Ureter (tissue), 1 donor: ENCODE measurements around the gene CD70. TPM values are rescaled to one million over a fixed set of nuclear protein-coding genes. Genes with fewer than 3 reads are reported as not detected.
"Not testable (repeated sequence)": the region's sequence is repeated elsewhere in the genome, so short reads cannot be mapped to it uniquely, and the experiment has no call there.

Source experiments
- DNase-seq: peaks from one replicate; pipeline ENCODE4 v3.0.0-alpha.2; 2020; ENCODE audit warnings: low spot score
- total RNA-seq: library from RNA; stranded (reverse); gene quantifications from one replicate; pipeline ENCODE4 v1.2.4, GENCODE V29; 2023
- donor health status: DM: yes; HTN: yes; CAD: no.

The CD70 gene
- total RNA-seq, 1 donor from 2014 or later = not detected

DNA sequence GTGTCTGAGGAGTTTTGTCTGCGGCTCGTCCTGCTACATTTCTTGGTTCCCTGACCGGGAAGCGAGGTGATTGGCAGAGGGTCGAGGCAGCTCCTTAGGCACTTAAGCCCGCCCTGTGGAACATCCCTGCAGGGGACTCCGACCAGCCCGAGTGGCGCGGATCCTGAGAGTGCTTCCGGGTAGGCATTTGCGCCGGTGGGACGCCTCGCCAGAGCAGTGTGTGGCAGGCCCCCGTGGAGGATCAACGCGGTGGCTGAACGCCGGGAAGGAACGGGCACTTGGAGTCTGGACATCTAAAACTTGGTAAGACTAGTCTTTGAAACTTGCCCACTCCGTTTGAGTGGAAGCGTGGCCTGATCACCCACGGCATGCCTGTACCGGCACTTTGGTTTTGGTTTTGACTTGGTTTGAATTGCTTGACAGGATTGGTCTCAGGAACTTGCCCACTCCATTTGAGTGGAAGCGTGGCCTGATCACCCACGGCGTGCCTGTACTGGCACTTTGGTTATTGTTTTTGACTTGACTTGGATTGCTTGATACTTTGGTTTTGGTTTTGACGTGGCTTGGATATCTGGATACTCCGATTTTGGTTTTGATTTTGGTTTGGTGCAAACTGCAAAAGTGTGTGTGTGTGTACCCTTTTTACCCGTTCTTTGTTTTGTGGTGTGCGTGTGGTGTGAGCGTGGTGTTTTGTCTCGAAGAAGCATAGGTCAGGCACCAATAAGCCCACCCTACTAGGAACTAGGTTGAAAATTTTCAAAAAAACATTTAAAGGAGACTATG lies 6.7 kb upstream of the CD70 start:
- not testable (repeated sequence) for DNase-seq

DNA sequence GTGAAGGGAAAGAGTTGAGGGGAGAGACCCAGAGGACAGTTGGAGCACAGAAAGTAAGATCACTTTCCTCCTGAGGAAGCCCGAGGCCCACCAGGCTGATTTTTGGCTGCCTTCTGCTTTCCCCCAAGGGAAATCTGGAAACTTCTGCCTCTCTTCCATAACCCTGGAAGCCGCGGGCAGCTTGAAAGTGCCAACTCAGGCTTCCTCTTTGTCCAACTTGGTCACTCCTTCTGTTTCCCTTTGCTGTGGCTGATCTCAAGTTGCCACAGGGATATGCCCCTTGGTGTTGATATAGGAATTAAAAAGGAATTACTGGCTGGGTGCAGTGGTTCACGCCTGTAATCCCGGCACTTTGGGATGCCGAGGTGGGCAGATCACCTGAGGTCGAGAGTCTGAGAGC lies 5.7 kb upstream of the CD70 start:
- DNase-seq = no peak

DNA sequence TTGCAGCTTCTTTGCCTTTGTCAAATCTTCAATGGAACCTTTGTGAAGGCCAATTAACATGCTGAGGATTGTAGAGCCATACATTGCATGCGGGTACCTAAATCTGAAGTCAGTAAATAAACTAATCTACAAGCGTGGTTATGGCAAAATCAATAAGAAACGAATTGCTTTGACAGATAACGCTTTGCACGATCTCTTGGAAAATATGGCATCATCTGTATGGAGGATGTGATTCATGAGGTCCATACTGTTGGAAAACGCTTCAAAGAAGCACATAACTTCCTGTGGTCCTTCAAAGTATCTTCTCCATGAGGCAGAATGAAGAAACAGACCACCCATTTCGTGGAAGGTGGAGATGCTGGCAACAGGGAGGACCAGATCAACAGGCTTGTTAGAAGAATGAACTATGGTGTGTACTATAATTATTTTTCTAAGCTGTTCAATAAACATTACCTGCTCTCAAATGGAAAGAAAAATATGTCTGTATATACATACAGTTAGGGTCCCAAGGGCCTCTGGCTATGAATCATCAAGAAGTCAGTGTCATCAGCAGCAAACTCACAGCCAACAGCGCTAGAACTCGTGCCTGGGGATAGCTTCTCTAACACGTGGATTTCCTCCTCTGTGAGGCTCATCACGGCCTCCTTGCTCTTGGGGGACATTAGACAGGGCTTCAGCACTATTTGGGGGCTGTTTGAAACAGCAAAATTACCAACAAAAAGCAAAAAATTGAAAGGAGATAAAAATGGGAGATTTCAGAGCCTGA lies 2.9 kb upstream of the CD70 start:
- no peak for DNase-seq

- DNase-seq = no peak
These were observed 608 bp downstream of the CD70 start for GRCh38 chr19:6590258-6590826.

- DNase-seq = no peak
These were observed 1.2 kb downstream of the CD70 start for GRCh38 chr19:6589711-6590257.

GRCh38 chr19:6588508-6589345 lies 2.2 kb downstream of the CD70 start:
- DNase-seq = no peak

- no peak for DNase-seq
These were observed 2.9 kb downstream of the CD70 start for GRCh38 chr19:6587998-6588507.

DNA sequence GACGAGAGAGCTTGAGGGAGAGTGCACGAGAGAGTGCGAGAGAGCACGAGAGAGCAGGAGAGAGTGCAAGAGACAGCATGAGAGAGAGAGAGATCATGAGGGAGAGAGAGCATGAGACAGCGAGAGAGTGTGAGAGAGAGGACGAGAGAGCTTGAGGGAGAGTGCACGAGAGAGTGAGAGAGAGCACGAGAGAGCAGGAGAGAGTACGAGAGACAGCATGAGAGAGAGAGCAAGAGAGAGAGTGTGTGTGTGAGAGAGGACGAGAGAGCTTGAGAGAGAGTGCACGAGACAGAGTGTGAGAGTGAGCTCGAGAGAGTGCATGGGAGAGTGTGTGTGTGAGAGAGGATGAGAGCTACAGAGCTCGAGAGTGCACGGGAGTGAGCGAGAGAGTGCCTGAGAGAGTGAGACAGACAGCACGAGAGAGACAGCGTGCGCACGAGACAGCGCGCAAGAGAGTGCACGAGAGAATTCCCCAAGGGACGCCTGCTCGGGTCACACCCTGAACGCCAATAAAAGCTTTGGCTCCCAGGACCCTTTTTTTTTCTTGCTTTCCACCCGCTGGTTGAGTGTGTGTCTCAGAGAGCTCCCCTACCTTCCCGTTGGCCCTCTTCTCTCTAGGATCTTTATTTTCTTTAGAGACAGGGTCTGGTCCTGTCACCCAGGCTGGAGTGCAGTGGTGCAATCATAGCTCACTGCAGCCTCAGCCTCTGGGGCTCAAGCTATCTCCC lies 3.7 kb downstream of the CD70 start:
- DNase-seq = no peak

GRCh38 chr19:6586726-6587092 lies 4.2 kb downstream of the CD70 start:
- DNase-seq = no peak

DNA sequence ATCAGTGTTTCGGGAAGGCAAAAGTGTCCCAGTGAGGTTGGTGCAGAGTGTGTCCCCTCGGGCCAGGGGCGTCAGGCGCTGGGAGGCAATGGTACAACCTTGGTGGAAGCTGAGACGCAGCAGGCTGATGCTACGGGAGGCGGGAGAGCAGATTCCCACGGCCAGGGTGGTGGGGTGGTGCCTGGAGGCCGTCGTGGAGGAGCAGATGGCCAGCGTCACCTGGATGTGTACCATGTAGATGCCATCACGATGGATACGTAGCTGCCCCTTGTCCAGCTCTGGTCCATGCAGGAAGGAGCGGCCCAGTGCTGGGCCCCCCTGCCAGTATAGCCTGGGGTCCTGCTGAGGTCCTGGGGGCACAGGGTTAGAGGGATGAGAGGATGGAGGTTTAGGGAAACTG lies 4.9 kb downstream of the CD70 start:
- no peak for DNase-seq

- not testable (repeated sequence) for DNase-seq
These were observed 8.2 kb downstream of the CD70 start for GRCh38 chr19:6582515-6583484.

GRCh38 chr19:6580313-6580712 lies 10.6 kb downstream of the CD70 start:
- no peak for DNase-seq

DNA sequence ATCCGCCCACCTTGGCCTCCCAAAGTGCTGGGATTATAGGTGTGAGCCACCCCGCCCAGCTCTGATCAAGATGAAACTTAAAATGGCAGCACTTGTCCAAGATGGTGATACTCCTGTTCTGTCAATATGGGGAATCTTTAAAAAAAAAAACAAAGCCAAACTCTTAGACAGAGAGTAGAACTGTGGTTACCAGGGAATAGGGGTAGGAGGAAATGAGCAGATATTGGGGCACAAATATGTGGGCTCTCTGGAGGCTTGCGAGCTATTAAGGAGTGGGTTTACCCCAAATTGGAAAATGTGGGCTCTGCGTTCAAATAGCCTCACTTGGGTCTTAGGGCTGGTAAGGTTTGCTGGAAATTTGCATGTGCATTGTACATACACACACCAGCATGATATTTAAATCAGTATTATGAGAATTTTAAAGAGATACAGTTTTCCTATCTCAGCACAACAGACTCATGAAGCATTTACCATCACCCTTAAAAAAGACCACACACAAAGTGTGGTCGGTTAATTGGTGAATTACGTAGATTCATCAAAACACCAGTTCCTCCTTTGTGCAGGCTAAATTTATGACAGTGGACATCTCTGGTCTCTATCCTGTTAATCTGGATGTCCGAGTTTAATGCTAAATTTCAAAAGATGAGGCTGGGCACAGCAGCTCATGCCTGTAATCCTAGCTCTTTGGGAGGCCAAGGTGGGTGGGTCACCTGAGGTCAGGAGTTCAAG lies 11.3 kb downstream of the CD70 start:
- no peak for DNase-seq

GRCh38 chr19:6577476-6578125 lies 13.3 kb downstream of the CD70 start:
- DNase-seq = no peak

GRCh38 chr19:6576869-6577475 lies 14.0 kb downstream of the CD70 start:
- no peak for DNase-seq

GRCh38 chr19:6573350-6573749 lies 17.6 kb downstream of the CD70 start:
- DNase-seq = no peak

DNA sequence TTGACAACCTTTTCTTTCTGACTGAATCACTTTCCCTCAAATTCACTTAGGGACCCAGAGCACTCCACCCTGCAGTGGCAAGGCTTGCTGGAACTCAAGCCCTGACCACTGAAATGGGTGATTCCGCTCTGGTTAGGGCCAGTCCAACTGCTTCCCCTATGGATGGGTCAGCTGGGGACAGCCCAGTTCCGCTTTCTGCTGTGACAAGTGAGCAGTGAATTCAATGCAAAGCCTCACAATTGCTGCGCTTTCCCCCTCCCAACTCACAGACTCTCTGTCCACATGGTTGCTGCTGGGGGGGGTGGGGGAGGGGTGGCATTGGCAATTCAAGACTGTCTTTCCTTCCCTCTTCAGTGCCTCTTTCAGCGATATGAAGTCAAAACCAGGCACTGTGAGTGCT lies 18.7 kb downstream of the CD70 start:
- DNase-seq = no peak

DNA sequence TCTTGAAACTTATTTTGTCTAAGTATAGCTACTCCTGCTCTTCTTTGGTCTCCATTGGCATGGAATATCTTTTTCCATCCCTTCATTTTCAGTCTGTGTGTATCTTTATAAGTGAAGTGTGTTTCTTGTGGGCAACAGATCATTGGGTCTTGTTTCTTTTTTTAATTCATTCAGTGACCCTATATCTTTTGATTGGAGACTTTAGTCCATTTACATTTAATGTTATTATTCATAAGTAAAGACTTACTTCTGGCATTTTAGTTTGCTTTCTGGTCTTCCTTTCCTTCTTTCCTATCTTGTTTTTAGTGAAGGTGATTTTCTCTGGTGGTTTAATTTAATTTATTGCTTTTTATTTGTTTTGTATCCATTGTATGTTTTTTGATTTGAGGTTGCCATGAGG lies 19.8 kb downstream of the CD70 start:
- DNase-seq = no peak
